Stimulated activated CD4-positive, alpha-beta T cell treated with anti-CD3 and anti-CD28 coated beads, Interleukin-2, amount 100 ng/mL, for 48 hours (primary cell): ENCODE results near the gene PRRG4.
"Not testable (repeated sequence)": the region's sequence is repeated elsewhere in the genome, so short reads cannot be mapped to it uniquely, and the experiment has no call there.

Source experiments
- DNase-seq, 2 donors: peaks; one replicate each; pipeline ENCODE4 v3.0.0-alpha.2; 2020

The PRRG4 gene

DNA sequence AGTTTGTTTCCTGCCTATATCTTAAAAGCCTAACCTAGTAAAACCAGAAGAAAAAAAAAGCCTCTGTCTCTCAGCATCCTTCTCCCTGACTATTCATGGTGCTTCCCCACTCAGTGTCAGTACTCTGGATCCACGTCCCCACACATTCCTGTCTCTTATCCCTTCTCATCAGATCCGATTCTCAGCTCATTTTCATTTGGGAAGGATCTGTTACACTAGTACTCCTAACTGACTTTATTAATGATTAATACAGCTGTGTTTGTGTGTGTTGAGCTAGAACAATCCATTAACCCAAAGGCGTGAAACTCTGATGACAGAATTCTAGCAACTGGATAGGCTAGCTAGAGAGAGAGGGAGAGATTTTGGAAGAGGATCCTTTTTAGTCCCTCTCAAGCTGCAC lies 1.5 kb downstream of the PRRG4 start:
- DNase-seq: no peak

- DNase-seq: no peak
Observed at GRCh38 chr11:32833921-32834320, 4.2 kb downstream of the PRRG4 start.

DNA sequence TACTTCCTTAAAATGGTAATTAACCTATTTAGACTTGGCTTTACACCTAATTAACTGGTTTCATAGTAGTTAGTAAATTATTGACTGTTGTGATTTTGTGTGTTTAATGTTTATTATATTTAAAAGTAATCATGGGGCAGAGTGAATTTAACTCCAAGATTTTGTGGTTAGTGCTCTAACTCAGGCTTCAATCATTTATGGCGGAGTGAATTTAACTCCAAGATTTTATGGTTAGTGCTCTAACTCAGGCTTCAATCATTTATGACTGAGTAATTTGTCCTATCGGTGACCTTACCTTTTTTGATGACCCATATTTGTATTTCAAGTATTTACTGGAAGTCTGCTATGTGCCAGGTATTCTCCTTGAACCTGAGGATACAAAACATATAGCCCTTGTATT lies 7.2 kb downstream of the PRRG4 start:
- DNase-seq: no peak

DNA sequence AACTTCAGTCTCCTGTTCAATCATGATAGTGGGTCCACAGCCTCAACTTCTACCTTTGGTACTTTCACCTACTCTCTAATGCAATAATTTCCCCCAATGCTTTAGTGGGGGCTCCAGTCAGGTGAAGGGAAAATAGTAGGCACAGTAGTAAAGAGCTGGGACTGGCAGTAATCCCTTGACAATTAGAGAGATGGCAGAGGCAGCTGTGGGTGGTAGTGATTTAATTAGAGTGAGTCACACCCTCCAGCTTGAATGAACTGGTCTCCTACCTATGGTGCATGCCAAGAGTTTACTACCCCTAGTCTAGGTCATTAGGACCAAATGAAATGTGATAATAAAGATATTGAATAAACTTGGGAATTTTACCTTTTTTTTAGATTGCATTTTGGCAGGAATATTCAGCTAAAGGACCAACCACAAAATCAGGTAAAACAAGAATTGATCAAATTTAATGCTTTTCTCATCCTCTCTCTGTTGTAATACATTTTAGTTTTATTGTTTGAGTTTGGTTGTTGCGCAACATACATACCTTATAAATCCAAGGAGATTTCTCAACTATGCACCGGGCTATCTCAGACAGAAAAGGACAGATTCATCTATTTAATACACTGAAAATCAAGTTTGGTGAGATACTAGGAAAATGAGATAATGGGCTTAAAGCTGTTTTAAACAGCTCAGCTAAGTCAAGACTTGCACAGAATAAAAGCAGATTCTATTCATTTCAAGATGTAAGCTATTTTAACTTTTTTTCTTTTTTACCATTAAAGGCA lies 9.0 kb downstream of the PRRG4 start:
- no peak for DNase-seq

DNA sequence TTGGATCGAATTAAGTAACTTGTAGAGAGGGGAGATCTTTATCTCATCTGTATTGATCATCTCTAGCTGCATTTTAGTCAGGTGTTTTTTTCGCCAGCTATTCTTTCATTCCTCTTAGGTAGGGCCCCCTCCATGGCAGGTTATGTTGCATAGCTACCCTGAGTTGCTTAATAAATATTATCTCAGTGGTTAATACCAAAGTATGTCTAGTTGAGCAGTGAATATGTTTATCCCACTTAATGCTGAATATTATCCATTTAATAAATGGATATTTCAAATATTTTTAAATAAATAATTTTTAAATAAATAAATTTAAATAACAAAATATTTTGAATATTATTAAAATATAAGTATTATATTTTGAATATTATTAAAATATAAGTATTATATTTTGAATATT lies 9.6 kb downstream of the PRRG4 start:
- DNase-seq: no peak

GRCh38 chr11:32840587-32840986 lies 10.9 kb downstream of the PRRG4 start:
- no peak for DNase-seq

DNA sequence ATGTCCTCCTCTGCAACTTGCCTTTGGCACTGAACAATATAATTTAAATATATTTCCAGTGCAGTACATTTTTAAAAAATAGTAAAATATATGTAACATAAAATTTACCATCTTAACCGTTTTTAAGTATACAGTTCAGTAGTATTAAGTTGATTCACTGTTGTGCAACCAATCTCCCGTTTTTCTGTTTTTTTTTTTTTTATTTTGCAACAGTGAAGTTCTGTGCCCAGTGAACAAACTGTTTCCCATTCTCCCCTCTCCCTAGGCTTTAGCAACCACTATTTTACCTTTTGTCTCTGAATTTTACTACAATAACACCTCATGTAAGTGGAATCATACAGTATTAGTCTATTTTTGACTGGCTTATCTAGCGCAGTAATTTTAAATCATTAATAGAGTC lies 13.8 kb downstream of the PRRG4 start:
- no peak for DNase-seq

GRCh38 chr11:32847511-32847910 lies 17.8 kb downstream of the PRRG4 start:
- no peak for DNase-seq

DNA sequence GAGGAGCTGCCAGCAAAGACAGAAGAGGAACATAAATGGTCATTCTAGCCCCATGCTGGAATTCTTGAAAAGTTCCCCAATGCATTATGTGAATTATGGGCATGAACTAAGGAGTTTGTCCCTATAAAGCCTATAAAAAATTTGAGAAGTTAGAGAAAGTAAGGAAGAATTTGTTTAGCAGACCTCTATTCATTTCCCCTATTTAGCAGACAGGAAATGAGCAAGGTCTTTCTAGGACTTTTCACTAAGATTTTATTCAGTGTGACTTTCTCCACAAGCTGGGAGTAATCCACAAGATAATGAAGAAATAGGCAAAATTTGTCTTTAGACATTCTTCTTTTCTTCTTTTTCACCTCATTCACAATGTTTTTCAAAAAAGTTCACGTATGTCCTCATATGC lies 20.0 kb downstream of the PRRG4 start:
- DNase-seq: no peak

GRCh38 chr11:32851251-32851650 lies 21.5 kb downstream of the PRRG4 start:
- DNase-seq: no peak

DNA sequence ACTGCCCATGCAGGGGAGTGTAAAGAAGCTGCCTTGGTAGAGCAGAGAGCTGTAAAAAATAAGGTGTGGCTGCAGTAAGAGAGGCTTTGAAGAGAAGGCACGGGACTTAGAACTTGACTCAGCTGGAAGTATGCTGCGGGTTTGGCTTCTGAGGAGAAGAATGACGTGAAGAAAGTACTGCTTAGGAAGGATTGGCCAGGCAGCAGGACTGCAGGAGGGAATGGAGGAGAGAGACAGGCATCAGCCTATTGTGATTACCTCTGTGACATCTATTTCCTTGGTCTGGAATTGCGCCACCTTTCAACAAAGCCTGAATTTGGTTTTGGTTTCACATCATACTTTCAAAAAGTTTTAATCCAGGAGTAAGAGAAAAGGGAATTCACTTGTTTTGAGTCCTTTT lies 22.5 kb downstream of the PRRG4 start:
- no peak for DNase-seq

GRCh38 chr11:32855601-32856000 lies 25.9 kb downstream of the PRRG4 start:
- DNase-seq: no peak

DNA sequence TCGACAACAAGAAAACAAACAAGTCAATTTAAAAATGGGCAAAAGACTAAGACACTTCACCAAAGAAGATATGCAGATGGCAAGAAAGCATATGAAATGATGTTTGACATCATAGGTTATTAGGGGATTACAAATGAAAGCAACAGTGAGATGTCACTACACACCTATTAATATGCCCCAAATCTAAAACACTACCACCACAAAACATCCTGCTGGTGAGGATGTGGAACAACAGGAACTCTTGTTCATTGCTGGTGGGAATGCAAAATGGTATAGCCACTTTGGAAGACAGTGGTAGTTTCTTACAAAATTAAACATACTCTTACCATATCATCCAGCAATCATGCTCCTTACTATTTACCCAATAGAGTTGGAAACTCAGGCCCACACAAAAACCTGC lies 29.0 kb downstream of the PRRG4 start:
- no peak for DNase-seq

GRCh38 chr11:32861850-32862577 lies 32.3 kb downstream of the PRRG4 start:
- DNase-seq: no peak

DNA sequence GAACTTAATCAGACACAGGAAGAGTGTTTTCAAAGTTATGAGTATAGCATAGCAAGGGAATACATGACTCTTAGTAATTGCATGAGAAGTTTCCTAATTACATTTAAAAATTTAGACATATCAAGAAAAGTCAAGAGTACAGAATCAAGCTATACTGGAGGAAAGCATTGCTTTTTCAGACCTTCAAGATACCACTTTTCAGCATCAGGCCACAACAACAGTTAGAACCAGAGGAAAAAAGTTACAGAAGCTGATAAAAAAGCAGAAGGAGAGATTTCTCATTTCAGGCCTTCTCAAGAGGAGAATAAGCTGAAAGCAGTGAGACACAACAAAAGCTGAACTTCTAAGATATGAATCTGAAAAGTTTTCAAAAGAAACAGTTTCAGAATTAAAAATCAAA lies 34.8 kb downstream of the PRRG4 start:
- DNase-seq: no peak

- not testable (repeated sequence) for DNase-seq
Observed at GRCh38 chr11:32868752-32869151, 39.0 kb downstream of the PRRG4 start.

DNA sequence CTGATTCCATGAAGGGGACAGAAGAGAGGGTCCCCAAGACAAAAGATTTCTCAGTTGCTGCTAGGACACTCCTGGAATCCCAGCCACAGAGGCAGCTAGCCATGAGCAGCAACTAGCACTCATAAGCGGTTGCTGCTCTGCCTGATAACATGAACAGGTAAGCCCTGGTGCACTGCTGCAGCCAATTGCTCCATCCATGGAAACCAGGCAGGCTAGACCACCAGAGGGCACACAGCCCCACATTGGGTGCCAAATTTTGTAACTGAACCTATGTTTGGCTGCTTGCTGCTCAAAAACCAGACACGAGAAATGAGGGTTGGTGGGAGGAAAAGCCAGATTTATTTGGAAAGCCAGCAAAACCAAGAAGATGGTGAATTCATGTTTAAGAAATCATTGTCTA lies 40.9 kb downstream of the PRRG4 start:
- peak in 1 of 2 donors; percentile 8 for DNase-seq

DNA sequence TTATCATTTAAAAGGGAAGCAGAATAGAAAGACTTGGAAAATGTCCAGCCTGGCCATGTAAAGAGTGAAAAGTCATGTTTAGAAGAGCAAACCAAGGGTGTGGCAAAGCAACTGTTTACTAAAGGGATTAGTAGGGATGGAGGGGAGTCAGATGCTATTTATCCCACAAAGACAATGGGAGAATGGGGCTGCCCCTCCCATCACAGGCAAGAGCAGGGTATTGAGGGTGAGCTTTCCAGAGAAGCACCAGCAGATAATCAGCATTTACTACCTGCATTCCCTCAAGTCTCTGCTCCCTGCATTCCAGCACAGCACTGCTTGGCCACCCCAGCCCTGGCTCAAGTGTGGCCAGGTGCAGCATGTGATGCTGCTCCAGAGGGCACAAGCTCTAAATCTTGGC lies 44.4 kb downstream of the PRRG4 start:
- DNase-seq: no peak

- DNase-seq: no peak
Observed at GRCh38 chr11:32881286-32881685, 51.6 kb downstream of the PRRG4 start.

DNA sequence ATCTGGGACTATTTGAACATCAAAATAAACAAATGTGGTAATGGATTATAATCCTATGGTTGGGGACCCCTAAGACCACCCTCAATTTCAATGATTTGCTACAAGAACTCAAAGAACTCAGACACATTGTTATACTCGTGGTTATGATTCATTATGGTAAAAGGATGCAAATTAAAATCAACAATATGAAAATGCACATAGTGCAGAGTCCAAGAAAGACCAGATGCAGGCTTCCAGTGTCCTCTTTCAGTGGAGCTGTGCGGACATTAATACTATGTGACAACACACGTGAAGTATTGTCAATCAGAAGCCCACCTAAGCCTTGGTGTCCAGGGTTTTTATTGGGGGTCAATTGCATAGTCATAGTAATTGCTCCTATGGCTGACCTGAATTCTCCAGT lies 53.7 kb downstream of the PRRG4 start:
- no peak for DNase-seq

DNA sequence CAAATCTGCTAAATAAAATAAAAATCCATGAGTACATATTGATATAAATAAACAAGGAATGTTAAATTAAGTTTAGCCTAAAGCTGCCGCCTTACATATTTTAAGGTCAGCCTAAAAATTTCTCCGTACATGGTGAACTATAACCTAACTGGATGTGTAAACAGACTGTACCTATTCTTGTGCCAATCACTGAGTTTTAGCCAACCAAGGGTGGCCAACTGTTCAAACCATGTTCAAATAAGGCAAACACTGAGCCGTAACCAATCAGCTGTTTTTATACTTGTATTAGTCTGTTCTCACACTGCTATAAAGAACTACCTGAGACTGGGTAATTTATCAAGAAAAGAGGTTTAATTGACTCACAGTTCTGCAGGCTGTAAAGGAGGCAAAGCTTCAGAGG lies 54.3 kb downstream of the PRRG4 start:
- no peak for DNase-seq

DNA sequence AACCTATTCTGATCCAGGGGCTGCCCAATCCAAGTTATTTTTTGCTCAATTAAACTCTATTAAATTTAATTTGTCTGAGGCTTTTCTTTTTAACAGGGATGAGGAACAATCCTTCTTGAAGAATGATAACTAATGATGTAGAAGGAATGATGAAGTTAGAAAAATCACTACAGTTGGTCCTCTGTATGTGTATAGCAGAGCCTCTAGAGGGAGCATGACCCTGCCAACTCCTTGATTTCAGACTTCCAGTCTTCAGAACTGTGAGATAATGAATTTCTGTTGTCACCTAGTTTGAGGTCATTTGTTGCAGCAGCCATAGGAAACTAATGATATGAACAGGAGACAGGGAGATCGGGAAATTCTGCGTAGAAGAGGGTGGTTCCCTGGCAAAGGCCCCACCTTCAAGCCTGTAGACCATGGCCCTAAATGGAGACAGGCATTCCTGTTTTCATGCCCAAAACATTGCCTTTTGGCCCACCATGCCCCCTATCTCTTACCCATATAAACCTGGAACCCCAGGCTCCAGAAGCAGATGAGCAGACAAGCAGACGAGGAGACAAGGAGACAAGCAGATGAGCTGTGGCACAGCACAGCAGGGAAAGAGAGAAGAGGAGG lies 55.1 kb downstream of the PRRG4 start:
- DNase-seq: no peak

- DNase-seq: no peak
Observed at GRCh38 chr11:32885556-32885955, 55.8 kb downstream of the PRRG4 start.

- no peak for DNase-seq
Observed at GRCh38 chr11:32886180-32886579, 56.5 kb downstream of the PRRG4 start.
